Thyroid gland (tissue), 4 donors: ENCODE results near the gene RIBC1.

ENCODE experiments used
- POLR2A ChIP-seq, 2 donors: fragments of 450-650 bp; IDR thresholded peaks; one replicate each; pipeline ENCODE4 v1.6.1; 2017; ENCODE audit warnings: antibody characterized with exemption in 2 of 2, mild to moderate bottlenecking in 2 of 2, moderate library complexity in 1 of 2
- TF ChIP-seq, protein P1 (sequence below), 6 experiments: fragments of 200-600 bp in 3 of 6; fragments of 450-650 bp in 3 of 6; sonication (generic) in 3 of 6; IDR thresholded peaks; one replicate each; pipeline ENCODE4 v1.5.1; 2016 to 2019; ENCODE audit warnings: antibody characterized with exemption in 6 of 6, mild to moderate bottlenecking in 2 of 6, inconsistent platforms in 1 of 6, moderate library complexity in 1 of 6

DNA sequence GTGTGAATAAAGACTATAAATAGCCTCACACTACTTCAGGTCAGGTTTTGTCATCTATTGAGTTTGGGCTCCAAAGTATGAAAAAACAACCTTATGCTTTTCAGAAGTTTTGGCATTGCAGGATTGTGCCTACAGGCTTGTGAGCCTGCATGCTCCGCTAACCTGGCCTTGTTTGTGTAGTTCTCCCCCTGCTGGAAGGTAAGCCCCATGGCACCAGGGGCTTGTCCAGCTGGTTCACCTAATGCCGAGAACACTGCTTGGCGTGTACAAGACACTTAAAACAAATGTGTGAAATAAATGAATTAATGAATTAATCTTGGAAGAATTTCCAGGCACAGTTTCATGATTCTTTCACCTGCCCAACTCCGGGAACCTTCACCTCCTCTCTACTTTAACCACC, 13.3 kb downstream of the RIBC1 start:
- TF ChIP-seq, protein P1, sequence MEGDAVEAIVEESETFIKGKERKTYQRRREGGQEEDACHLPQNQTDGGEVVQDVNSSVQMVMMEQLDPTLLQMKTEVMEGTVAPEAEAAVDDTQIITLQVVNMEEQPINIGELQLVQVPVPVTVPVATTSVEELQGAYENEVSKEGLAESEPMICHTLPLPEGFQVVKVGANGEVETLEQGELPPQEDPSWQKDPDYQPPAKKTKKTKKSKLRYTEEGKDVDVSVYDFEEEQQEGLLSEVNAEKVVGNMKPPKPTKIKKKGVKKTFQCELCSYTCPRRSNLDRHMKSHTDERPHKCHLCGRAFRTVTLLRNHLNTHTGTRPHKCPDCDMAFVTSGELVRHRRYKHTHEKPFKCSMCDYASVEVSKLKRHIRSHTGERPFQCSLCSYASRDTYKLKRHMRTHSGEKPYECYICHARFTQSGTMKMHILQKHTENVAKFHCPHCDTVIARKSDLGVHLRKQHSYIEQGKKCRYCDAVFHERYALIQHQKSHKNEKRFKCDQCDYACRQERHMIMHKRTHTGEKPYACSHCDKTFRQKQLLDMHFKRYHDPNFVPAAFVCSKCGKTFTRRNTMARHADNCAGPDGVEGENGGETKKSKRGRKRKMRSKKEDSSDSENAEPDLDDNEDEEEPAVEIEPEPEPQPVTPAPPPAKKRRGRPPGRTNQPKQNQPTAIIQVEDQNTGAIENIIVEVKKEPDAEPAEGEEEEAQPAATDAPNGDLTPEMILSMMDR (IDR thresholded peaks at IDR 0.05): peak; percentile 30 to 81 (median 61)
- TF ChIP-seq POLR2A (IDR thresholded peaks at IDR 0.05): no peak
